ENCODE results near the gene B9D2.
"Not testable (repeated sequence)": the region's sequence is repeated elsewhere in the genome, so short reads cannot be mapped to it uniquely, and the experiment has no call there.

The B9D2 gene

GRCh38 chr19:41392775-41393174, 28.8 kb upstream of the B9D2 start:
- DNase-seq (ENCODE audit: low read depth in 1 of 2, low spot score in 1 of 2), result no peak

GRCh38 chr19:41391618-41392017, 27.7 kb upstream of the B9D2 start:
- no peak for DNase-seq (ENCODE audit: low read depth in 1 of 2, low spot score in 1 of 2)

- DNase-seq (ENCODE audit: low read depth in 1 of 2, low spot score in 1 of 2), result no peak
Measured at GRCh38 chr19:41386442-41386841, 22.5 kb upstream of the B9D2 start.

- no peak for DNase-seq (ENCODE audit: low read depth in 1 of 2, low spot score in 1 of 2)
Measured at GRCh38 chr19:41384351-41384750, 20.4 kb upstream of the B9D2 start.

- DNase-seq (ENCODE audit: low read depth in 1 of 2, low spot score in 1 of 2), result not testable (repeated sequence)
Measured at GRCh38 chr19:41381536-41381935, 17.6 kb upstream of the B9D2 start.

GRCh38 chr19:41377977-41378709, 14.2 kb upstream of the B9D2 start:
- no peak for DNase-seq (ENCODE audit: low read depth in 1 of 2, low spot score in 1 of 2)

- DNase-seq (ENCODE audit: low read depth in 1 of 2, low spot score in 1 of 2), result no peak
Measured at GRCh38 chr19:41376998-41377365, 13.0 kb upstream of the B9D2 start.

GRCh38 chr19:41376241-41376997, 12.5 kb upstream of the B9D2 start, which contains the start of gene TMEM91:
Gene TMEM91, plus strand, starts transcription at chr19:41376533. Its CDS starts 1,777 bp downstream, at chr19:41378310.
- no peak for DNase-seq (ENCODE audit: low read depth in 1 of 2, low spot score in 1 of 2)

GRCh38 chr19:41373993-41374392, 10.0 kb upstream of the B9D2 start:
- no peak for DNase-seq (ENCODE audit: low read depth in 1 of 2, low spot score in 1 of 2)

- DNase-seq (ENCODE audit: low read depth in 1 of 2, low spot score in 1 of 2), result no peak
Measured at GRCh38 chr19:41372501-41372900, 8.6 kb upstream of the B9D2 start.

GRCh38 chr19:41371541-41371940, 7.6 kb upstream of the B9D2 start:
- DNase-seq (ENCODE audit: low read depth in 1 of 2, low spot score in 1 of 2), result no peak

- DNase-seq (ENCODE audit: low read depth in 1 of 2, low spot score in 1 of 2), result not testable (repeated sequence)
Measured at GRCh38 chr19:41371119-41371518, 7.2 kb upstream of the B9D2 start.

- no peak for DNase-seq (ENCODE audit: low read depth in 1 of 2, low spot score in 1 of 2)
Measured at GRCh38 chr19:41369769-41370168, 5.8 kb upstream of the B9D2 start.

GRCh38 chr19:41367848-41368301, 3.9 kb upstream of the B9D2 start:
- no peak for DNase-seq (ENCODE audit: low read depth in 1 of 2, low spot score in 1 of 2)

- no peak for DNase-seq (ENCODE audit: low read depth in 1 of 2, low spot score in 1 of 2)
Measured at GRCh38 chr19:41366089-41366488, 2.1 kb upstream of the B9D2 start.

GRCh38 chr19:41364524-41365391, 809 bp upstream of the B9D2 start:
- no peak for DNase-seq (ENCODE audit: low read depth in 1 of 2, low spot score in 1 of 2)

GRCh38 chr19:41363371-41363752, 587 bp downstream of the B9D2 start:
- no peak for DNase-seq (ENCODE audit: low read depth in 1 of 2, low spot score in 1 of 2)

GRCh38 chr19:41362143-41362847, 1.7 kb downstream of the B9D2 start:
- DNase-seq (ENCODE audit: low read depth in 1 of 2, low spot score in 1 of 2), result no peak

GRCh38 chr19:41359741-41360140, 4.2 kb downstream of the B9D2 start:
- no peak for DNase-seq (ENCODE audit: low read depth in 1 of 2, low spot score in 1 of 2)

- no peak for DNase-seq (ENCODE audit: low read depth in 1 of 2, low spot score in 1 of 2)
Measured at GRCh38 chr19:41357746-41358145, 6.2 kb downstream of the B9D2 start.

Measured in activated CD4-positive, alpha-beta T cell treated with anti-CD3 and anti-CD28 coated beads, Interleukin-2, amount 50 U/mL, for 24 hours (primary cell).